Sigmoid colon (tissue), 7 donors: ENCODE results near the gene UNC93B1. TPM values are rescaled to one million over a fixed set of nuclear protein-coding genes. Genes with fewer than 3 reads are reported as not detected.

Source experiments
- DNase-seq: peaks from one replicate; pipeline ENCODE4 v3.0.0-alpha.2; 2019
- H3K27ac ChIP-seq, 4 donors: fragments of 200-600 bp; sonication (generic); one replicate each; pipeline ENCODE4 v1.5.1; 2016 to 2019; ENCODE audit warnings: mild to moderate bottlenecking in 1 of 4
- H3K27me3 ChIP-seq, 3 donors: fragments of 200-600 bp; sonication (generic); one replicate each; pipeline ENCODE4 v1.5.1; 2019; ENCODE audit warnings: mild to moderate bottlenecking in 1 of 3
- H3K36me3 ChIP-seq, 4 donors: fragments of 200-600 bp; sonication (generic); one replicate each; pipeline ENCODE4 v1.5.1; 2016 to 2019
- H3K4me1 ChIP-seq, 4 donors: fragments of 200-600 bp; sonication (generic); one replicate each; pipeline ENCODE4 v1.5.1; 2017 to 2019
- H3K4me3 ChIP-seq, 4 donors: fragments of 200-600 bp; sonication (generic); one replicate each; pipeline ENCODE4 v1.5.1; 2017 to 2019; ENCODE audit warnings: mild to moderate bottlenecking in 2 of 4, moderate library complexity in 1 of 4
- H3K9me3 ChIP-seq, 4 donors: fragments of 200-600 bp in 3 of 4; sonication (generic) in 3 of 4; one replicate each; pipeline versions ENCODE4 v1.5.1 to v1.6.1; 2013 to 2019
- CTCF ChIP-seq, 4 experiments: fragments of 450-650 bp in 3 of 4; fragments of 200-600 bp in 1 of 4; IDR thresholded peaks; one replicate each; pipeline ENCODE4 v1.5.1; 2016 to 2019; ENCODE audit warnings: antibody characterized with exemption in 4 of 4, mild to moderate bottlenecking in 3 of 4, moderate library complexity in 2 of 4
- EP300 ChIP-seq, 4 donors: sonication (generic); formaldehyde crosslinking; IDR thresholded peaks; one replicate each; pipeline ENCODE4 v1.6.1; 2017; ENCODE audit warnings: antibody characterized with exemption in 4 of 4
- POLR2A ChIP-seq, 2 donors: fragments of 450-650 bp; IDR thresholded peaks; one replicate each; pipeline ENCODE4 v1.6.1; 2016; ENCODE audit warnings: antibody characterized with exemption in 2 of 2, mild to moderate bottlenecking in 2 of 2, moderate library complexity in 2 of 2
- POLR2AphosphoS5 ChIP-seq, 4 donors: sonication (generic); formaldehyde crosslinking; IDR thresholded peaks; one replicate each; pipeline ENCODE4 v1.6.1; 2017; ENCODE audit warnings: antibody characterized with exemption in 4 of 4
- whole genome bisulfite sequencing, 2 donors: extraction: QIAGEN DNeasy Blood & Tissue Kit; methylation state at CpG; one replicate each; pipeline ENCODE4 v1.1.7; 2013; 5-methylcytosine and 5-hydroxymethylcytosine counted together
- intact Hi-C: fragments of 100-400 bp; cut with DNase I; formaldehyde crosslinking; loops from one replicate; pipeline ENCODE4 v1.15.1; 2023
- polyA plus RNA-seq, 3 donors: library from polyadenylated mRNA; stranded (reverse); fragments of 200-250 nt; gene quantifications; one replicate each; pipeline ENCODE4 v1.2.3, GENCODE V29; 2013
- total RNA-seq, 4 donors: library from RNA; depleted of rRNA; stranded (reverse); fragments of >200 nt; gene quantifications; one replicate each; pipeline ENCODE4 v1.1.0, GENCODE V29; 2016
- donor health status: healthy with polysubstance abuse.
- donor health status: Bipolar disorder and iron deficiency.
- donor health status: healthy.

Gene UNC93B1
- total and polyA plus RNA-seq, 7 donors: 11.4 to 52.7 (median 25.0) TPM

- WGBS, 2 donors: 95 to 97% methylated on average over 18 of the region's 18 CpGs
- intact Hi-C loops: no loop called here
- H3K36me3 ChIP-seq: peaks cover 9 to 73% (median 42%) of the 10 kb centered on the region in 4 donors
- DNase-seq: no peak
- no peak overlapping the region for H3K27ac ChIP-seq
- no peak overlapping the region for H3K4me3 ChIP-seq
- no peaks in the 10 kb centered on the region for H3K27me3 ChIP-seq
- peaks cover 0 to 31% (median 19%) of the 10 kb centered on the region in 4 donors for H3K4me1 ChIP-seq
- H3K9me3 ChIP-seq: no peaks in the 10 kb centered on the region
- TF ChIP-seq POLR2A (IDR thresholded peaks at IDR 0.05) (no peak), CTCF (IDR thresholded peaks at IDR 0.05) (no peak), EP300 (IDR thresholded peaks at IDR 0.05) (no peak), POLR2AphosphoS5 (IDR thresholded peaks at IDR 0.05) (no peak)
Measured at GRCh38 chr11:68044898-68045351, 41.0 kb upstream of the UNC93B1 start.

- H3K27ac ChIP-seq: peak overlapping the region in 1 of 4 donors; percentile 91
- H3K9me3 ChIP-seq: no peaks in the 10 kb centered on the region
- no peak for TF ChIP-seq POLR2AphosphoS5 (IDR thresholded peaks at IDR 0.05)
- no peak for TF ChIP-seq EP300 (IDR thresholded peaks at IDR 0.05)
- TF ChIP-seq POLR2A (IDR thresholded peaks at IDR 0.05): no peak
- peaks cover 0 to 38% (median 26%) of the 10 kb centered on the region in 4 donors for H3K4me1 ChIP-seq
- WGBS, 2 donors: 64 to 84% methylated on average over 24 of the region's 24 CpGs
- peak; percentile 61 for DNase-seq
- no peaks in the 10 kb centered on the region for H3K27me3 ChIP-seq
- peaks cover 5 to 66% (median 36%) of the 10 kb centered on the region in 4 donors for H3K36me3 ChIP-seq
- H3K4me3 ChIP-seq: no peak overlapping the region
- intact Hi-C loops: no loop called here
Measured at GRCh38 chr11:68044145-68044813, 40.4 kb upstream of the UNC93B1 start.

GRCh38 chr11:68043349-68044144 is 39.6 kb upstream of the UNC93B1 start:
- H3K36me3 ChIP-seq: peaks cover 5 to 59% (median 30%) of the 10 kb centered on the region in 4 donors
- TF ChIP-seq POLR2AphosphoS5 (IDR thresholded peaks at IDR 0.05) (no peak), CTCF (IDR thresholded peaks at IDR 0.05) (no peak), EP300 (IDR thresholded peaks at IDR 0.05) (no peak), POLR2A (IDR thresholded peaks at IDR 0.05) (no peak)
- H3K4me3 ChIP-seq: no peak overlapping the region
- H3K9me3 ChIP-seq: no peaks in the 10 kb centered on the region
- WGBS, 2 donors: 86 to 88% methylated on average over 36 of the region's 36 CpGs
- no peaks in the 10 kb centered on the region for H3K27me3 ChIP-seq
- peaks cover 0 to 42% (median 30%) of the 10 kb centered on the region in 4 donors for H3K4me1 ChIP-seq
- peak; percentile 85 for DNase-seq
- peak overlapping the region; percentile 28 to 91 (median 54) for H3K27ac ChIP-seq
- intact Hi-C loops: no loop called here

GRCh38 chr11:68043029-68043348 is 39.1 kb upstream of the UNC93B1 start:
- 75 to 79% methylated on average over 8 of the region's 8 CpGs for WGBS, 2 donors
- DNase-seq: peak; percentile 64
- no peaks in the 10 kb centered on the region for H3K9me3 ChIP-seq
- no peak overlapping the region for H3K4me3 ChIP-seq
- intact Hi-C loops: no loop called here
- peaks cover 3 to 53% (median 28%) of the 10 kb centered on the region in 4 donors for H3K36me3 ChIP-seq
- TF ChIP-seq POLR2A (IDR thresholded peaks at IDR 0.05) (no peak), CTCF (IDR thresholded peaks at IDR 0.05) (no peak), POLR2AphosphoS5 (IDR thresholded peaks at IDR 0.05) (no peak), EP300 (IDR thresholded peaks at IDR 0.05) (no peak)
- H3K27me3 ChIP-seq: no peaks in the 10 kb centered on the region
- H3K27ac ChIP-seq: peak overlapping the region; percentile 28 to 91 (median 54)
- H3K4me1 ChIP-seq: peaks cover 0 to 47% (median 36%) of the 10 kb centered on the region in 4 donors
